Measurements from ENCODE around the gene CRYGD.
"Not testable (repeated sequence)": the region's sequence is repeated elsewhere in the genome, so short reads cannot be mapped to it uniquely, and the experiment has no call there.

The CRYGD gene

DNA sequence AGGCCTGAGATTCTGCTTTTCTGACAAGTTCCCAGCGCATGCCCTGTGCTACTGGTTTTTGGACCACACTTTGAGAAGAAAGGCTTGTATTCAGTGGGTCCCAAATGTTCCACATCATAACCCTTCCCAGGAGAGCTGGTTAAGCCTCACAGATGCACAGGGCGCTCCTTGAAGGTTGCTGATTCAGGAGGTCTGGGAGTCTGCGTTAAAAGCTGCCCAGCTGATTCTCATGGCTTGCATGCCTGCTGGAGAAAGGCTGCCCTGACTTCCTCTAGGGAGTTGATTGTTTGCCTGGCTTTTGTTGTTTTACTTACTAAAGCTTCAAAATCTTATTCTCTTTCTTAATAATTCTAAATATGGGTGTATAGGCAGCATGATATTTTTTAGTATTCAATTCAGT lies 20.7 kb downstream of the CRYGD start:
- Histone ChIP-seq H3K36me3 (no peaks in the 10 kb centered on the region), H3K9me3 (no peaks in the 10 kb centered on the region), H3K27ac (no peak overlapping the region), H3K4me1 (ENCODE audit: control insufficient read depth in 1 of 2, insufficient read depth in 1 of 2, low read depth in 1 of 2, low read length in 1 of 2) (peaks cover 0 to 5% of the 10 kb centered on the region in 2 experiments), H3K27me3 (peaks cover 3% of the 10 kb centered on the region), H3K4me3 (ENCODE audit: low read depth in 1 of 2, low read length in 1 of 2) (no peak overlapping the region)
- TF ChIP-seq, protein P1, sequence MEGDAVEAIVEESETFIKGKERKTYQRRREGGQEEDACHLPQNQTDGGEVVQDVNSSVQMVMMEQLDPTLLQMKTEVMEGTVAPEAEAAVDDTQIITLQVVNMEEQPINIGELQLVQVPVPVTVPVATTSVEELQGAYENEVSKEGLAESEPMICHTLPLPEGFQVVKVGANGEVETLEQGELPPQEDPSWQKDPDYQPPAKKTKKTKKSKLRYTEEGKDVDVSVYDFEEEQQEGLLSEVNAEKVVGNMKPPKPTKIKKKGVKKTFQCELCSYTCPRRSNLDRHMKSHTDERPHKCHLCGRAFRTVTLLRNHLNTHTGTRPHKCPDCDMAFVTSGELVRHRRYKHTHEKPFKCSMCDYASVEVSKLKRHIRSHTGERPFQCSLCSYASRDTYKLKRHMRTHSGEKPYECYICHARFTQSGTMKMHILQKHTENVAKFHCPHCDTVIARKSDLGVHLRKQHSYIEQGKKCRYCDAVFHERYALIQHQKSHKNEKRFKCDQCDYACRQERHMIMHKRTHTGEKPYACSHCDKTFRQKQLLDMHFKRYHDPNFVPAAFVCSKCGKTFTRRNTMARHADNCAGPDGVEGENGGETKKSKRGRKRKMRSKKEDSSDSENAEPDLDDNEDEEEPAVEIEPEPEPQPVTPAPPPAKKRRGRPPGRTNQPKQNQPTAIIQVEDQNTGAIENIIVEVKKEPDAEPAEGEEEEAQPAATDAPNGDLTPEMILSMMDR (IDR thresholded peaks at IDR 0.05): no peak

GRCh38 chr2:208101716-208102631 lies 22.4 kb downstream of the CRYGD start:
- H3K27ac ChIP-seq: no peak overlapping the region
- peaks cover 3% of the 10 kb centered on the region for H3K27me3 ChIP-seq
- no peaks in the 10 kb centered on the region for H3K9me3 ChIP-seq
- TF ChIP-seq, protein P1 (IDR thresholded peaks at IDR 0.05): no peak
- no peak overlapping the region for H3K4me3 ChIP-seq (ENCODE audit: low read depth in 1 of 2, low read length in 1 of 2)
- H3K36me3 ChIP-seq: no peaks in the 10 kb centered on the region
- H3K4me1 ChIP-seq (ENCODE audit: control insufficient read depth in 1 of 2, insufficient read depth in 1 of 2, low read depth in 1 of 2, low read length in 1 of 2): peaks cover 0 to 5% of the 10 kb centered on the region in 2 experiments

- Histone ChIP-seq H3K9me3 (no peaks in the 10 kb centered on the region), H3K4me1 (ENCODE audit: control insufficient read depth in 1 of 2, insufficient read depth in 1 of 2, low read depth in 1 of 2, low read length in 1 of 2) (peaks cover 4 to 9% of the 10 kb centered on the region in 2 experiments), H3K4me3 (ENCODE audit: low read depth in 1 of 2, low read length in 1 of 2) (no peak overlapping the region), H3K27ac (no peak overlapping the region), H3K36me3 (no peaks in the 10 kb centered on the region), H3K27me3 (peaks cover 3% of the 10 kb centered on the region)
- TF ChIP-seq, protein P1 (IDR thresholded peaks at IDR 0.05): no peak
Measured at GRCh38 chr2:208099682-208100470, 24.4 kb downstream of the CRYGD start.

DNA sequence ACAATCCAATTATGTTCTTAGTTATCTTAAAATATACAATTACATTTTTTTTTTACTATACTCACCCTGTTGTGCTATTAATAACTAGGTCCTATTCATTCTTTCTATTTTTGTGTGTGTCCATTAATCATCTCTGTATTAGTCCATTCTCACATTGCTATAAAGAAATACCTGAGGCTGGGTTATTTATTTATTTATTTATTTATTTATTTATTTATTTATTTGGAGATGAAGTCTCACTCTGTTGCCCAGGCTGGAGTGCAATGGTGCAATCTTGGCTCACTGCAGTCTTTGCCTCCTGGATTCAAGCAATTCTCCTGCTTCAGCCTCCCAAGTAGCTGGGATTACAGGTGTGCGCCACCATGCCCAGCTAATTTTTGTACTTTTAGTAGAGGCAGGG lies 25.6 kb downstream of the CRYGD start:
- H3K27me3 ChIP-seq; H3K4me3 ChIP-seq (ENCODE audit: low read depth in 1 of 2, low read length in 1 of 2); H3K36me3 ChIP-seq; H3K27ac ChIP-seq; H3K9me3 ChIP-seq; H3K4me1 ChIP-seq (ENCODE audit: control insufficient read depth in 1 of 2, insufficient read depth in 1 of 2, low read depth in 1 of 2, low read length in 1 of 2): not testable (repeated sequence)

DNA sequence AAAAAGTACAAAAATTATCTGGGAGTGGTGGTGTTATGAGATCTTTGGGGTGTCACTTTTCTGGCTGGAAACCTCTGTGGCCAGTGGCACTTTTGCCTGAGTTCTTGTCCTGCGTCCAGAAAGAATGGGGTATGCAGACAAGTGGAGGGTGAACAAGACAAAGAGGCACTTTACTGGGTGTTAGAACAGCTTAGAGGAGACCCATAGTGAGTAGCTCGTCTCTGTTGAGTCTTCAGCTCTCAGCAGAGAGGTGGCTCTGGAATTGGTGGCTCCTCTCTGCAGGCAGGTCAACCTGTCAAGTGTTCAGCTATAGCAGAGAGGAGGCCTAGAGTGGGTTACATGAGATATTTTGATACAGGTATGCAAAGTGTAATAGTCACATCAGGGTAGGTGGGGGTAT lies 26.1 kb downstream of the CRYGD start:
- Histone ChIP-seq H3K4me1 (ENCODE audit: control insufficient read depth in 1 of 2, insufficient read depth in 1 of 2, low read depth in 1 of 2, low read length in 1 of 2) (peaks cover 4 to 9% of the 10 kb centered on the region in 2 experiments), H3K27ac (no peak overlapping the region), H3K36me3 (no peaks in the 10 kb centered on the region), H3K27me3 (peaks cover 3% of the 10 kb centered on the region), H3K9me3 (no peaks in the 10 kb centered on the region), H3K4me3 (ENCODE audit: low read depth in 1 of 2, low read length in 1 of 2) (no peak overlapping the region)
- TF ChIP-seq, protein P1 (IDR thresholded peaks at IDR 0.05): no peak

DNA sequence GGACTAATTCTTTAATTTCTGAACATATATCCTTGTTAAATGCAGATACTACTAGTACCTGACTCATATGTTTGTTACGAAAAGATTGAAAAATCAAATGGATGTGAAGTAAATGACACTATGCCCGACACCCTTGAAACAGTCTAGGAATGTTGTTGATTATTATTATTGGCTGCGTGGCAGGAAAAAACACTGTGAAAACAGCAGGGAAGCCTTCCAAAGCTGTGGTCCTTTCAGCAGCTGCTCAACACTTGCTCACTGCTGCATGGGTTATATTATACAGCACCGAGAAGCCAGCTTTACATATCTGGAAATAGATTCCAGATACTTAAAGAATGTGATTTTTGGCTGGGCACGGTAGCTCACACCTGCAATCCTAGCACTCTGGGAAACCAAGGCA lies 26.5 kb downstream of the CRYGD start:
- Histone ChIP-seq H3K27me3 (peaks cover 3% of the 10 kb centered on the region), H3K4me1 (ENCODE audit: control insufficient read depth in 1 of 2, insufficient read depth in 1 of 2, low read depth in 1 of 2, low read length in 1 of 2) (peaks cover 4 to 9% of the 10 kb centered on the region in 2 experiments), H3K9me3 (no peaks in the 10 kb centered on the region), H3K36me3 (no peaks in the 10 kb centered on the region), H3K27ac (no peak overlapping the region), H3K4me3 (ENCODE audit: low read depth in 1 of 2, low read length in 1 of 2) (no peak overlapping the region)
- TF ChIP-seq, protein P1 (IDR thresholded peaks at IDR 0.05): no peak

Data from neutrophil (primary cell).